ENCODE results near the gene ASB1. TPM values are rescaled to one million over a fixed set of nuclear protein-coding genes. Genes with fewer than 3 reads are reported as not detected.

Gene ASB1
- total and polyA plus RNA-seq, 2 donors (not counting 1 experiment from before 2014, with no cell fraction given), result 31.9 to 50.7 TPM

GRCh38 chr2:238413368-238413767 is 13.4 kb upstream of the ASB1 start:
- H3K27me3 ChIP-seq (replicated peaks in 1 of 4; ENCODE audit: control extremely low read depth in 1 of 4, control insufficient read depth in 3 of 4, insufficient read depth in 4 of 4, low read length in 3 of 4), result peaks cover 0 to 1% (median 0%) of the 10 kb centered on the region in 4 experiments
- no peak overlapping the region for H3K4me3 ChIP-seq (ENCODE audit: control extremely low read depth in 1 of 5, extremely low read depth in 1 of 5, insufficient read depth in 1 of 5, low read depth in 2 of 5, low read length in 4 of 5)
- DNase-seq, result no peak
- H3K4me1 ChIP-seq (ENCODE audit: control insufficient read depth in 2 of 2, insufficient read depth in 2 of 2, low read length in 2 of 2), result no peaks in the 10 kb centered on the region
- H3K4me1 Mint-ChIP-seq, result no peaks in the 10 kb centered on the region
- intact Hi-C loops (cut with micrococcal nuclease), result no loop called here
- H3K9ac ChIP-seq (ENCODE audit: low read length), result no peak overlapping the region
- ATAC-seq (ENCODE audit: low read depth), result no peak
- no peaks in the 10 kb centered on the region for H3K36me3 ChIP-seq (replicated peaks in 1 of 2; ENCODE audit: control extremely low read depth in 1 of 2, control insufficient read depth in 1 of 2, extremely low read depth in 1 of 2, insufficient read depth in 2 of 2, low read length in 1 of 2)
- ChIA-PET CTCF (no interaction called here), POLR2A (no interaction called here)
- H3K4me3 Mint-ChIP-seq, result no peak overlapping the region
- no peak for TF ChIP-seq EZH2 (IDR thresholded peaks at IDR 0.05; ENCODE audit: borderline replicate concordance, insufficient read depth, low read depth, low read length, poor library complexity, severe bottlenecking)
- no peak for TF ChIP-seq CTCF (IDR thresholded peaks at IDR 0.05)
- H3K9me3 Mint-ChIP-seq (ENCODE audit: insufficient read depth), result peaks cover 7% of the 10 kb centered on the region
- no peaks in the 10 kb centered on the region for H4K20me1 ChIP-seq (ENCODE audit: control insufficient read depth, insufficient read depth, low read length, poor library complexity, severe bottlenecking)
- H3K27me3 Mint-ChIP-seq, result no peaks in the 10 kb centered on the region
- H3K27ac ChIP-seq (ENCODE audit: low read length in 2 of 2), result no peak overlapping the region
- H2AFZ ChIP-seq (ENCODE audit: insufficient read depth, low read depth, low read length, poor library complexity, severe bottlenecking), result no peak overlapping the region
- no CpG with 5 or more reads among the region's 2 CpGs for WGBS (ENCODE audit: insufficient coverage)
- no peaks in the 10 kb centered on the region for H3K79me2 ChIP-seq (ENCODE audit: control insufficient read depth, insufficient read depth, low read length)
- H3K9me3 ChIP-seq (ENCODE audit: control extremely low read depth in 1 of 3, control insufficient read depth in 2 of 3, insufficient read depth in 1 of 3, low read length in 2 of 3), result peaks cover 0 to 11% (median 11%) of the 10 kb centered on the region in 3 donors
- no peak overlapping the region for H3K4me2 ChIP-seq (replicated peaks; ENCODE audit: low read depth, low read length, poor library complexity, severe bottlenecking)
- H3K27ac Mint-ChIP-seq, result no peak overlapping the region

- 94% methylated on average over 12 of the region's 12 CpGs for WGBS (ENCODE audit: insufficient coverage)
- DNase-seq (no peak), ATAC-seq (ENCODE audit: low read depth) (no peak)
Observed at GRCh38 chr2:238415036-238415764, 11.5 kb upstream of the ASB1 start.

More at GRCh38 chr2:238415036-238415764, 11.5 kb upstream of the ASB1 start:
- no peaks in the 10 kb centered on the region for H3K79me2 ChIP-seq (ENCODE audit: control insufficient read depth, insufficient read depth, low read length)
- ChIA-PET POLR2A (no interaction called here), CTCF (no interaction called here)
- H4K20me1 ChIP-seq (ENCODE audit: control insufficient read depth, insufficient read depth, low read length, poor library complexity, severe bottlenecking), result no peaks in the 10 kb centered on the region
- H3K4me3 ChIP-seq (ENCODE audit: control extremely low read depth in 1 of 5, extremely low read depth in 1 of 5, insufficient read depth in 1 of 5, low read depth in 2 of 5, low read length in 4 of 5), result no peak overlapping the region
- Mint-ChIP-seq H3K9me3 (ENCODE audit: insufficient read depth) (peaks cover 7% of the 10 kb centered on the region), H3K4me3 (no peak overlapping the region), H3K4me1 (no peaks in the 10 kb centered on the region), H3K27me3 (no peaks in the 10 kb centered on the region), H3K27ac (no peak overlapping the region)
- no peak overlapping the region for H3K9ac ChIP-seq (ENCODE audit: low read length)
- no peaks in the 10 kb centered on the region for H3K36me3 ChIP-seq (replicated peaks in 1 of 2; ENCODE audit: control extremely low read depth in 1 of 2, control insufficient read depth in 1 of 2, extremely low read depth in 1 of 2, insufficient read depth in 2 of 2, low read length in 1 of 2)
- H3K27ac ChIP-seq (ENCODE audit: low read length in 2 of 2), result no peak overlapping the region
- intact Hi-C loops (cut with micrococcal nuclease), result no loop called here
- no peaks in the 10 kb centered on the region for H3K4me1 ChIP-seq (ENCODE audit: control insufficient read depth in 2 of 2, insufficient read depth in 2 of 2, low read length in 2 of 2)
- H2AFZ ChIP-seq (ENCODE audit: insufficient read depth, low read depth, low read length, poor library complexity, severe bottlenecking), result no peak overlapping the region
- peaks cover 0 to 3% (median 0%) of the 10 kb centered on the region in 4 experiments for H3K27me3 ChIP-seq (replicated peaks in 1 of 4; ENCODE audit: control extremely low read depth in 1 of 4, control insufficient read depth in 3 of 4, insufficient read depth in 4 of 4, low read length in 3 of 4)
- H3K4me2 ChIP-seq (replicated peaks; ENCODE audit: low read depth, low read length, poor library complexity, severe bottlenecking), result no peak overlapping the region
- H3K9me3 ChIP-seq (ENCODE audit: control extremely low read depth in 1 of 3, control insufficient read depth in 2 of 3, insufficient read depth in 1 of 3, low read length in 2 of 3), result peaks cover 0 to 11% (median 11%) of the 10 kb centered on the region in 3 donors
- TF ChIP-seq CTCF (IDR thresholded peaks at IDR 0.05) (no peak), EZH2 (IDR thresholded peaks at IDR 0.05; ENCODE audit: borderline replicate concordance, insufficient read depth, low read depth, low read length, poor library complexity, severe bottlenecking) (no peak)

Data from B cell (primary cell).